ENCODE results near the gene VSTM4.

The VSTM4 gene

GRCh38 chr10:49035920-49036319 lies 79.4 kb downstream of the VSTM4 start:
- Histone ChIP-seq H3K4me3 (no peak overlapping the region), H3K27me3 (ENCODE audit: low read depth) (no peaks in the 10 kb centered on the region), H3K4me1 (no peaks in the 10 kb centered on the region), H3K9me3 (no peaks in the 10 kb centered on the region), H3K36me3 (replicated peaks) (no peaks in the 10 kb centered on the region)
- in situ Hi-C loops (cut with MboI; ENCODE audit: low sequenced_read_pairs): no loop called here
- no peak for DNase-seq (ENCODE audit: low spot score in 2 of 2)

- no peaks in the 10 kb centered on the region for H3K36me3 ChIP-seq (replicated peaks)
- no peak for DNase-seq (ENCODE audit: low spot score in 2 of 2)
These were observed 80.4 kb downstream of the VSTM4 start for GRCh38 chr10:49034925-49035324.

GRCh38 chr10:49033939-49034338 lies 81.4 kb downstream of the VSTM4 start:
- Histone ChIP-seq H3K4me3 (no peak overlapping the region), H3K27me3 (ENCODE audit: low read depth) (no peaks in the 10 kb centered on the region), H3K9me3 (no peaks in the 10 kb centered on the region), H3K4me1 (no peaks in the 10 kb centered on the region), H3K36me3 (replicated peaks) (no peaks in the 10 kb centered on the region)
- in situ Hi-C loops (cut with MboI; ENCODE audit: low sequenced_read_pairs): no loop called here
- DNase-seq (ENCODE audit: low spot score in 2 of 2): no peak

More at GRCh38 chr10:49034925-49035324, 80.4 kb downstream of the VSTM4 start:
- no peak overlapping the region for H3K4me3 ChIP-seq
- no peaks in the 10 kb centered on the region for H3K27me3 ChIP-seq (ENCODE audit: low read depth)
- in situ Hi-C loops (cut with MboI; ENCODE audit: low sequenced_read_pairs): no loop called here
- H3K4me1 ChIP-seq: no peaks in the 10 kb centered on the region
- no peaks in the 10 kb centered on the region for H3K9me3 ChIP-seq

- H3K27me3 ChIP-seq (ENCODE audit: low read depth): no peaks in the 10 kb centered on the region
- in situ Hi-C loops (cut with MboI; ENCODE audit: low sequenced_read_pairs): no loop called here
- no peak for DNase-seq (ENCODE audit: low spot score in 2 of 2)
- no peaks in the 10 kb centered on the region for H3K36me3 ChIP-seq (replicated peaks)
- no peak overlapping the region for H3K4me3 ChIP-seq
- H3K9me3 ChIP-seq: no peaks in the 10 kb centered on the region
- H3K4me1 ChIP-seq: no peaks in the 10 kb centered on the region
These were observed 85.7 kb downstream of the VSTM4 start for GRCh38 chr10:49029666-49030065.

- no peaks in the 10 kb centered on the region for H3K4me1 ChIP-seq
- no peak for DNase-seq (ENCODE audit: low spot score in 2 of 2)
- H3K27me3 ChIP-seq (ENCODE audit: low read depth): no peaks in the 10 kb centered on the region
- in situ Hi-C loops (cut with MboI; ENCODE audit: low sequenced_read_pairs): no loop called here
- H3K4me3 ChIP-seq: no peak overlapping the region
- no peaks in the 10 kb centered on the region for H3K9me3 ChIP-seq
- H3K36me3 ChIP-seq (replicated peaks): no peaks in the 10 kb centered on the region
These were observed 86.7 kb downstream of the VSTM4 start for GRCh38 chr10:49028639-49029038.

GRCh38 chr10:49025347-49025983 lies 89.9 kb downstream of the VSTM4 start:
- H3K27me3 ChIP-seq (ENCODE audit: low read depth): no peaks in the 10 kb centered on the region
- H3K4me1 ChIP-seq: no peaks in the 10 kb centered on the region
- H3K4me3 ChIP-seq: no peak overlapping the region
- no peaks in the 10 kb centered on the region for H3K9me3 ChIP-seq
- DNase-seq (ENCODE audit: low spot score in 2 of 2): no peak
- no peaks in the 10 kb centered on the region for H3K36me3 ChIP-seq (replicated peaks)
- in situ Hi-C loops (cut with MboI; ENCODE audit: low sequenced_read_pairs): no loop called here

GRCh38 chr10:49024484-49024883 lies 90.8 kb downstream of the VSTM4 start:
- Histone ChIP-seq H3K4me1 (no peaks in the 10 kb centered on the region), H3K27me3 (ENCODE audit: low read depth) (no peaks in the 10 kb centered on the region), H3K9me3 (no peaks in the 10 kb centered on the region), H3K4me3 (no peak overlapping the region), H3K36me3 (replicated peaks) (no peaks in the 10 kb centered on the region)
- in situ Hi-C loops (cut with MboI; ENCODE audit: low sequenced_read_pairs): no loop called here
- DNase-seq (ENCODE audit: low spot score in 2 of 2): no peak

GRCh38 chr10:49023752-49024151 lies 91.6 kb downstream of the VSTM4 start:
- Histone ChIP-seq H3K4me1 (no peaks in the 10 kb centered on the region), H3K27me3 (ENCODE audit: low read depth) (no peaks in the 10 kb centered on the region), H3K4me3 (no peak overlapping the region), H3K36me3 (replicated peaks) (no peaks in the 10 kb centered on the region), H3K9me3 (no peaks in the 10 kb centered on the region)
- in situ Hi-C loops (cut with MboI; ENCODE audit: low sequenced_read_pairs): no loop called here
- no peak for DNase-seq (ENCODE audit: low spot score in 2 of 2)

GRCh38 chr10:49023071-49023470 lies 92.3 kb downstream of the VSTM4 start:
- no peaks in the 10 kb centered on the region for H3K27me3 ChIP-seq (ENCODE audit: low read depth)
- in situ Hi-C loops (cut with MboI; ENCODE audit: low sequenced_read_pairs): no loop called here
- no peaks in the 10 kb centered on the region for H3K9me3 ChIP-seq
- no peak for DNase-seq (ENCODE audit: low spot score in 2 of 2)
- H3K4me3 ChIP-seq: no peak overlapping the region
- no peaks in the 10 kb centered on the region for H3K4me1 ChIP-seq
- H3K36me3 ChIP-seq (replicated peaks): no peaks in the 10 kb centered on the region

GRCh38 chr10:49021685-49022084 lies 93.6 kb downstream of the VSTM4 start:
- Histone ChIP-seq H3K4me1 (no peaks in the 10 kb centered on the region), H3K27me3 (ENCODE audit: low read depth) (no peaks in the 10 kb centered on the region), H3K4me3 (no peak overlapping the region), H3K36me3 (replicated peaks) (no peaks in the 10 kb centered on the region), H3K9me3 (no peaks in the 10 kb centered on the region)
- DNase-seq (ENCODE audit: low spot score in 2 of 2): no peak
- in situ Hi-C loops (cut with MboI; ENCODE audit: low sequenced_read_pairs): no loop called here

- Histone ChIP-seq H3K4me1 (no peaks in the 10 kb centered on the region), H3K9me3 (no peaks in the 10 kb centered on the region), H3K4me3 (no peak overlapping the region), H3K36me3 (replicated peaks) (no peaks in the 10 kb centered on the region), H3K27me3 (ENCODE audit: low read depth) (no peaks in the 10 kb centered on the region)
- DNase-seq (ENCODE audit: low spot score in 2 of 2): no peak
- in situ Hi-C loops (cut with MboI; ENCODE audit: low sequenced_read_pairs): no loop called here
These were observed 99.6 kb downstream of the VSTM4 start for GRCh38 chr10:49015700-49016099.

- DNase-seq (ENCODE audit: low spot score in 2 of 2): no peak
- H3K4me3 ChIP-seq: no peak overlapping the region
- no peaks in the 10 kb centered on the region for H3K36me3 ChIP-seq (replicated peaks)
- no peaks in the 10 kb centered on the region for H3K27me3 ChIP-seq (ENCODE audit: low read depth)
- no peaks in the 10 kb centered on the region for H3K4me1 ChIP-seq
- in situ Hi-C loops (cut with MboI; ENCODE audit: low sequenced_read_pairs): no loop called here
- no peaks in the 10 kb centered on the region for H3K9me3 ChIP-seq
These were observed 102.7 kb downstream of the VSTM4 start for GRCh38 chr10:49012603-49013002.

- Histone ChIP-seq H3K36me3 (replicated peaks) (no peaks in the 10 kb centered on the region), H3K4me3 (no peak overlapping the region), H3K4me1 (no peaks in the 10 kb centered on the region), H3K27me3 (ENCODE audit: low read depth) (no peaks in the 10 kb centered on the region), H3K9me3 (no peaks in the 10 kb centered on the region)
- in situ Hi-C loops (cut with MboI; ENCODE audit: low sequenced_read_pairs): no loop called here
- no peak for DNase-seq (ENCODE audit: low spot score in 2 of 2)
These were observed 103.6 kb downstream of the VSTM4 start for GRCh38 chr10:49011756-49012155.

- in situ Hi-C loops (cut with MboI; ENCODE audit: low sequenced_read_pairs): no loop called here
- Histone ChIP-seq H3K9me3 (no peaks in the 10 kb centered on the region), H3K36me3 (replicated peaks) (no peaks in the 10 kb centered on the region), H3K4me3 (no peak overlapping the region), H3K4me1 (no peaks in the 10 kb centered on the region), H3K27me3 (ENCODE audit: low read depth) (no peaks in the 10 kb centered on the region)
- DNase-seq (ENCODE audit: low spot score in 2 of 2): no peak
These were observed 104.5 kb downstream of the VSTM4 start for GRCh38 chr10:49010865-49011264.

GRCh38 chr10:49010295-49010694 lies 105.0 kb downstream of the VSTM4 start:
- Histone ChIP-seq H3K27me3 (ENCODE audit: low read depth) (no peaks in the 10 kb centered on the region), H3K36me3 (replicated peaks) (no peaks in the 10 kb centered on the region), H3K9me3 (no peaks in the 10 kb centered on the region), H3K4me3 (no peak overlapping the region), H3K4me1 (no peaks in the 10 kb centered on the region)
- in situ Hi-C loops (cut with MboI; ENCODE audit: low sequenced_read_pairs): no loop called here
- DNase-seq (ENCODE audit: low spot score in 2 of 2): no peak
